OCI-LY7 (cell line): ENCODE measurements around the gene MIEN1. TPM values are rescaled to one million over a fixed set of nuclear protein-coding genes. Genes with fewer than 3 reads are reported as not detected.

Experiments
- BruUV-seq: library from RNA; stranded (reverse); fragments of 400-500 nt; replicated peaks from 2 replicates; lab custom pipeline; 2021; lab: Mats Ljungman, UMichigan
- CTCF ChIA-PET: fragments of 300-600 bp; sonication (Branson Sonifier 250); formaldehyde crosslinking; loops from one replicate; lab custom pipeline; 2022; ENCODE audit warnings: antibody characterized with exemption; ENCODE audit not compliant: unreplicated experiment; lab: Charles Lee
- POLR2A ChIA-PET: fragments of 300-600 bp; sonication (Branson Sonifier 250); formaldehyde crosslinking; loops from one replicate; lab custom pipeline; 2022; ENCODE audit warnings: antibody characterized with exemption; lab: Charles Lee
- DNase-seq: peaks from one replicate; pipeline ENCODE4 v3.0.0-alpha.2; 2015; ENCODE audit warnings: low spot score
- H2AFZ ChIP-seq: fragments of 200-600 bp; sonication (generic), shearing (Covaris generic); 2 replicates; pipeline ENCODE4 v1.6.1; 2014; ENCODE audit warnings: mild to moderate bottlenecking, antibody characterized with exemption, low read length, moderate library complexity
- H3K27ac ChIP-seq: fragments of 200-600 bp; sonication (generic); 2 replicates; pipeline ENCODE4 v1.5.1; 2014; ENCODE audit warnings: mixed run types, low read depth, mild to moderate bottlenecking, moderate library complexity, low read length, inconsistent platforms; ENCODE audit not compliant: poor library complexity, severe bottlenecking
- H3K36me3 ChIP-seq: fragments of 200-600 bp; sonication (generic); 2 replicates; pipeline ENCODE4 v1.6.1; 2014; ENCODE audit warnings: mild to moderate bottlenecking, antibody characterized with exemption, low read length, moderate library complexity, mixed read lengths; ENCODE audit not compliant: insufficient read depth
- H3K4me1 ChIP-seq: fragments of 200-600 bp; sonication (generic); 2 replicates; pipeline ENCODE4 v1.5.1; 2014; ENCODE audit warnings: mild to moderate bottlenecking, low read length; ENCODE audit not compliant: insufficient read depth, poor library complexity, severe bottlenecking
- H3K4me2 ChIP-seq: fragments of 200-600 bp; sonication (generic); 2 replicates; pipeline ENCODE4 v1.6.1; 2014; ENCODE audit warnings: mild to moderate bottlenecking, low read length
- H3K4me3 ChIP-seq: fragments of 200-600 bp; sonication (generic); 2 replicates; pipeline ENCODE4 v1.5.1; 2014; ENCODE audit warnings: mild to moderate bottlenecking, low read depth, low read length; ENCODE audit not compliant: poor library complexity, severe bottlenecking
- H3K79me2 ChIP-seq: fragments of 200-600 bp; sonication (generic); 2 replicates; pipeline ENCODE4 v1.6.1; 2016; ENCODE audit warnings: low read depth, mild to moderate bottlenecking, low read length, moderate library complexity, mixed read lengths; ENCODE audit not compliant: insufficient read depth
- H3K9me2 ChIP-seq: fragments of 200-600 bp; sonication (generic); 2 replicates; pipeline ENCODE4 v1.6.1; 2016; ENCODE audit warnings: mild to moderate bottlenecking, low read length, mixed read lengths; ENCODE audit not compliant: insufficient read depth
- H3K9me3 ChIP-seq: fragments of 200-600 bp; sonication (generic); 2 replicates; pipeline ENCODE4 v1.6.1; 2014; ENCODE audit warnings: mild to moderate bottlenecking, mixed run types, low read length, mixed read lengths
- H4K20me1 ChIP-seq: fragments of 200-600 bp; sonication (generic); 2 replicates; pipeline ENCODE4 v1.6.1; 2014; ENCODE audit warnings: mild to moderate bottlenecking, antibody characterized with exemption, low read length, moderate library complexity, mixed read lengths; ENCODE audit not compliant: insufficient read depth
- EZH2phosphoT487 ChIP-seq: fragments of 200-600 bp; sonication (generic); IDR thresholded peaks from 2 replicates; pipeline ENCODE4 v1.6.1; 2018; ENCODE audit warnings: low read depth, borderline replicate concordance, mild to moderate bottlenecking, mixed run types, antibody characterized with exemption, low read length, moderate library complexity, mixed read lengths
- intact Hi-C: fragments of 100-400 bp; cut with micrococcal nuclease; formaldehyde crosslinking; loops from one replicate; pipeline ENCODE4 v1.10.0; 2022; ENCODE audit not compliant: unreplicated experiment
- total RNA-seq, 2 experiments: library from RNA; depleted of rRNA in 1 of 2; stranded (reverse); fragments of >200 nt in 1 of 2; shearing (Covaris generic) in 1 of 2; gene quantifications; 2 replicates each; pipeline ENCODE4 v1.2.3, GENCODE V29; 2014 to 2022
- TF ChIP-seq, protein P1 (sequence below): fragments of 200-600 bp; sonication (generic); conservative IDR thresholded peaks from 2 replicates; pipeline ENCODE4 v1.5.1; 2014; ENCODE audit warnings: mild to moderate bottlenecking, antibody characterized with exemption, low read length, moderate library complexity, mixed read lengths

The MIEN1 gene
- total RNA-seq, 2 experiments from 2014 or later = 55.4 to 89.9 TPM

DNA sequence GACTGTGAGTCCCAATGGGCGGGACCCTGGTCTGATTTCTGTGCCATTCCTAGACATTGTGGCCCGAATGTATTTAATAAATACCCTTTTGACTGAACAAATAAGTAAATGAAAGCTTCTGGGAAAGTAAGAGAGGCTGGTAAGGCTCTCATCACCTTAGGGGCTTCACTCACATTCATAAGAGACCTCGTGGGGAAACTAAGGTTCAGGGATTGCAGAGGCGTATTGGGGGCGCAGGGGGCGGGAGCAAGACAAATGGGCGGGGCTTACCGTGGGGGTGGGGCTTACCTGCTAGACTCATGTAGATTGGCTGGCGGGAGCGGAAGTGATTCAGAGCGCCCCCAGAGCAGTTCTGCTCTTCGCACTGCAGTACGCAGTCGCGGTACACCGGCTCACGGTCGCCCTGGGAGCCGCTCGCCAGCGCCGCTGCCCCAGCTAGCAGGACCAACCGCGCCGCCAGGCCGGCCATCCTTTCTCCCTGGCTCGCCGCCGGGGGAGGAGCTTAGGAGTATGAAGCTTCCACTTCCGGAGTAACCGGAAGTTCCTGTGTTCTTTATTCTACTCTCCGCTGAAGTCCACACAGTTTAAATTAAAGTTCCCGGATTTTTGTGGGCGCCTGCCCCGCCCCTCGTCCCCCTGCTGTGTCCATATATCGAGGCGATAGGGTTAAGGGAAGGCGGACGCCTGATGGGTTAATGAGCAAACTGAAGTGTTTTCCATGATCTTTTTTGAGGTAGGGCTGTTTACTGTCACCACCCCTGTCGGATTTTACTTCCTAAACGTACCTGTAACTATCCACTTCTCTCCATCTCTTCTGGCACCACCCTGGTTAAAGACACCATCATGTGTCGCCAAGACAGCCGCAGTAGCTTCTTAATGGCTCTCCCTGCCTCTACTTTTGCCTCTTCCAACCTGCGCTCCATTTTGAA, 42.5 kb downstream of the MIEN1 start, which contains the start of gene PGAP3:
TSS of gene PGAP3 (minus strand) at position 512 of the 929 bp plus-strand sequence. CDS start at position 469, 43 bp downstream.
- CTCF ChIA-PET = interaction anchor here (1.0 kb wide), 2 partner anchors 17 to 33 kb away, joined by 4 to 5 read pairs; no protein-coding TSS in a partner anchor
- intact Hi-C loops = loop anchor here (5.0 kb wide), 1 partner anchor 64 kb away; no protein-coding TSS in a partner anchor
- peak within 1 kb of the TSS; percentile 99 for H3K4me2 ChIP-seq
- H3K9me3 ChIP-seq = no peaks in the 10 kb centered on the region
- no peaks in the 10 kb centered on the region for H3K36me3 ChIP-seq
- no peaks in the 10 kb centered on the region for H3K9me2 ChIP-seq
- peak within 1 kb of the TSS; percentile 91 for H3K27ac ChIP-seq
- peak within 1 kb of the TSS; percentile 83 for H2AFZ ChIP-seq
- peak within 1 kb of the TSS; percentile 89 for H3K4me3 ChIP-seq
- POLR2A ChIA-PET = interaction anchor here (0.6 to 1.3 kb wide), 7 partner anchors 13 to 285 kb away, joined by 3 to 5 read pairs (median 3); partner anchors contain the start of gene STARD3
- H4K20me1 ChIP-seq = no peaks in the 10 kb centered on the region
- TF ChIP-seq, protein P1, sequence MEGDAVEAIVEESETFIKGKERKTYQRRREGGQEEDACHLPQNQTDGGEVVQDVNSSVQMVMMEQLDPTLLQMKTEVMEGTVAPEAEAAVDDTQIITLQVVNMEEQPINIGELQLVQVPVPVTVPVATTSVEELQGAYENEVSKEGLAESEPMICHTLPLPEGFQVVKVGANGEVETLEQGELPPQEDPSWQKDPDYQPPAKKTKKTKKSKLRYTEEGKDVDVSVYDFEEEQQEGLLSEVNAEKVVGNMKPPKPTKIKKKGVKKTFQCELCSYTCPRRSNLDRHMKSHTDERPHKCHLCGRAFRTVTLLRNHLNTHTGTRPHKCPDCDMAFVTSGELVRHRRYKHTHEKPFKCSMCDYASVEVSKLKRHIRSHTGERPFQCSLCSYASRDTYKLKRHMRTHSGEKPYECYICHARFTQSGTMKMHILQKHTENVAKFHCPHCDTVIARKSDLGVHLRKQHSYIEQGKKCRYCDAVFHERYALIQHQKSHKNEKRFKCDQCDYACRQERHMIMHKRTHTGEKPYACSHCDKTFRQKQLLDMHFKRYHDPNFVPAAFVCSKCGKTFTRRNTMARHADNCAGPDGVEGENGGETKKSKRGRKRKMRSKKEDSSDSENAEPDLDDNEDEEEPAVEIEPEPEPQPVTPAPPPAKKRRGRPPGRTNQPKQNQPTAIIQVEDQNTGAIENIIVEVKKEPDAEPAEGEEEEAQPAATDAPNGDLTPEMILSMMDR = peak; percentile 32; the same call in 1 of the 2 replicates
- no peak for TF ChIP-seq EZH2phosphoT487
- no TSS peak for BruUV-seq
- H3K4me1 ChIP-seq = peaks cover 17% of the 10 kb centered on the region
- H3K79me2 ChIP-seq = 0 out of 2 replicates have a peak, but pooled peaks cover 10% of the 10 kb centered on the region
- peak; percentile 96 for DNase-seq

DNA sequence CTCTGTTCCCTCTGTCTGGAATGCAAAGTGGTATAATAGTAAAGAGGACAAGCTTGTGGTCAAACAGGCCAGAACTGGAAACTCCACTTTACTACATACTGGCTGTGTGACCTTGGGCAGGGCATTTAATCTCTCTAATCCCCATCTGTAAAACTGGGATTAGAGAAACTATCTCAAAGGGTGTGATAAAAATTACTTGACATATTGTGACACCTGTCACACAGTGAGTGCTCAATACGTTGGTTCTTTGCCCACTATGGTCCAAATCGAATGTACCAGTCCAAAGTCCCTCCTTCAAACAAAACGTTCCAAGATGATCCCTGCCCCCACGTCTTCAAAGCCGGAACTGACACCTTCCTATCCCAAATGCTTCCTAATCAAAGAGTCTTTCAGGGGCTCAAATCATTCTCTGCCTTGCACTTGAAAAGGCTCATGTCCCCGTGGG, 43.2 kb downstream of the MIEN1 start:
- BruUV-seq = TSS peak; percentile 85
- CTCF ChIA-PET = no interaction called here
- 0 out of 2 replicates have a peak, but pooled peaks cover 10% of the 10 kb centered on the region for H3K79me2 ChIP-seq
- no peak for DNase-seq
- no peaks in the 10 kb centered on the region for H3K9me3 ChIP-seq
- H3K9me2 ChIP-seq = no peaks in the 10 kb centered on the region
- H3K36me3 ChIP-seq = no peaks in the 10 kb centered on the region
- H3K4me2 ChIP-seq = peak overlapping the region; percentile 99
- H3K4me1 ChIP-seq = peaks cover 17% of the 10 kb centered on the region
- H2AFZ ChIP-seq = peak overlapping the region; percentile 83
- POLR2A ChIA-PET = interaction anchor here (0.6 to 1.3 kb wide), 4 partner anchors 16 to 285 kb away, joined by 3 to 5 read pairs (median 4); no protein-coding TSS in a partner anchor
- peak overlapping the region; percentile 91 for H3K27ac ChIP-seq
- no peaks in the 10 kb centered on the region for H4K20me1 ChIP-seq
- intact Hi-C loops = loop anchor here (5.0 kb wide), 1 partner anchor 65 kb away; no protein-coding TSS in a partner anchor
- TF ChIP-seq, protein P1 = no peak
- TF ChIP-seq EZH2phosphoT487 = no peak
- H3K4me3 ChIP-seq = peak overlapping the region; percentile 89
